HEK293 (cell line): Measurements from ENCODE around the gene KRTAP4-9.
"Not testable (repeated sequence)": the region's sequence is repeated elsewhere in the genome, so short reads cannot be mapped to it uniquely, and the experiment has no call there.

Experiments used
- CTCF ChIA-PET: fragments of 350-600 bp; formaldehyde crosslinking; extraction: SDS; loops from one replicate; lab custom pipeline; 2021; ENCODE audit warnings: antibody characterized with exemption; lab: Yijun Ruan, JAX
- POLR2A ChIA-PET: fragments of 300-600 bp; formaldehyde crosslinking; extraction: SDS; loops from one replicate; lab custom pipeline; 2020; ENCODE audit warnings: antibody characterized with exemption, inconsistent platforms; lab: Yijun Ruan, JAX
- H3K27ac ChIP-seq: fragments of 200-500 bp; sonication (Bioruptor generic); 2 replicates; pipeline ENCODE4 v1.5.1; 2014; ENCODE audit warnings: low read depth, low read length, control low read depth, inconsistent platforms; ENCODE audit errors: extremely low read depth
- H3K36me3 ChIP-seq, 2 experiments: fragments of 200-500 bp in 1 of 2; sonication (Bioruptor generic) in 1 of 2; 1 replicate in 1 of 2; 2 replicates in 1 of 2; pipeline ENCODE4 v1.5.1; 2014 to 2017; ENCODE audit warnings: inconsistent platforms in 2 of 2, low read length in 2 of 2; ENCODE audit not compliant: control insufficient read depth in 2 of 2, insufficient read depth in 1 of 2
- H3K4me1 ChIP-seq: fragments of 200-500 bp; sonication (Bioruptor generic); 2 replicates; pipeline ENCODE4 v1.5.1; 2014; ENCODE audit warnings: mild to moderate bottlenecking, low read length, inconsistent platforms; ENCODE audit not compliant: control insufficient read depth, insufficient read depth
- H3K4me3 ChIP-seq: 2 replicates; pipeline ENCODE4 v1.5.1; 2011; ENCODE audit warnings: low read depth, mild to moderate bottlenecking, control low read depth, low read length, moderate library complexity
- H3K9me3 ChIP-seq: fragments of 200-500 bp; sonication (Bioruptor generic); 2 replicates; pipeline ENCODE4 v1.5.1; 2014; ENCODE audit warnings: low read depth, low read length, inconsistent platforms; ENCODE audit not compliant: control insufficient read depth, insufficient read depth
- EGR2 ChIP-seq: fragments of 450-650 bp; formaldehyde crosslinking; IDR thresholded peaks from 2 replicates; pipeline ENCODE4 v1.5.1; 2016; ENCODE audit warnings: low read depth, missing biosample characterization, missing genetic modification characterization
- ZFHX2 ChIP-seq: fragments of 450-650 bp; formaldehyde crosslinking; conservative IDR thresholded peaks from 2 replicates; pipeline ENCODE4 v1.5.1; 2016; ENCODE audit warnings: missing biosample characterization, missing genetic modification characterization
- ZIC2 ChIP-seq: fragments of 450-650 bp; formaldehyde crosslinking; IDR thresholded peaks from 2 replicates; pipeline ENCODE4 v1.5.1; 2016; ENCODE audit warnings: missing biosample characterization, missing genetic modification characterization
- ZNF155 ChIP-seq: fragments of 450-650 bp; formaldehyde crosslinking; IDR thresholded peaks from 2 replicates; pipeline ENCODE4 v1.5.1; 2016; ENCODE audit warnings: missing biosample characterization, missing genetic modification characterization
- ZNF488 ChIP-seq: fragments of 450-650 bp; formaldehyde crosslinking; IDR thresholded peaks from 2 replicates; pipeline ENCODE4 v1.5.1; 2016; ENCODE audit warnings: missing biosample characterization, missing genetic modification characterization
- ZNF623 ChIP-seq: fragments of 450-650 bp; formaldehyde crosslinking; IDR thresholded peaks from 2 replicates; pipeline ENCODE4 v1.5.1; 2016; ENCODE audit warnings: missing biosample characterization, missing genetic modification characterization
- ZNF624 ChIP-seq: fragments of 450-650 bp; formaldehyde crosslinking; IDR thresholded peaks from 2 replicates; pipeline ENCODE4 v1.5.1; 2017; ENCODE audit warnings: missing biosample characterization, missing genetic modification characterization
- ZNF670 ChIP-seq: fragments of 450-650 bp; formaldehyde crosslinking; IDR thresholded peaks from 2 replicates; pipeline ENCODE4 v1.5.1; 2016; ENCODE audit warnings: missing biosample characterization, missing genetic modification characterization, low read depth
- ZNF677 ChIP-seq: fragments of 450-650 bp; IDR thresholded peaks from 2 replicates; pipeline ENCODE4 v1.5.0; 2018; ENCODE audit warnings: missing biosample characterization, mild to moderate bottlenecking, missing genetic modification characterization, moderate library complexity
- ZNF692 ChIP-seq: fragments of 450-650 bp; formaldehyde crosslinking; IDR thresholded peaks from 2 replicates; pipeline ENCODE4 v1.5.1; 2016; ENCODE audit warnings: missing biosample characterization, missing genetic modification characterization
- TF ChIP-seq, protein P1 (sequence below): fragments of 450-650 bp; formaldehyde crosslinking; IDR thresholded peaks from 2 replicates; pipeline ENCODE4 v1.5.1; 2016; ENCODE audit warnings: missing biosample characterization, missing genetic modification characterization

Gene KRTAP4-9

DNA sequence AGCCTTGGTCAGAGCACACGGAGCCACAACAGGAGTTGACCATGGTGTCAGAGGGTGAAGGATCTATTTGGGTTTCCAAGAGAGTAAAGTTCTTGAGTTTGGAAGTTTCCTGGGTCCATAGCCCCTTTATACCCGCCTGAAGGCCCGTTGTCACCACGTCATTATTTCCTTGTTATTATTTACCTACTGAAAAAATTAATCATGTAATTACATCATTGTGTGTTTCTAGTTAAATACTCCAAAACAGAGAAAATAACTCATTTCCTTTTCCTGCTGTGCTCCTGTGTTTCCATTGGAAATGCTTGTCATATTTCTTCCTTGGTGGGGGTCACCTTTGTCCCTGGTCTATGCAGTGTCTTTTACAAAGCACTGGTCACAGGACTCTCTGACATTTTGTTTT is 7.1 kb upstream of the KRTAP4-9 start, which contains the start of gene KRTAP4-8 (continued):
- TF ChIP-seq ZFHX2 (tag by site-specific recombination) (no peak), ZNF692 (tag by site-specific recombination) (no peak), ZNF677 (tag by site-specific recombination) (no peak), EGR2 (tag by site-specific recombination) (no peak), ZNF488 (no peak), ZNF155 (tag by site-specific recombination) (no peak), ZNF623 (tag by site-specific recombination) (no peak)
- TF ChIP-seq, protein P1, sequence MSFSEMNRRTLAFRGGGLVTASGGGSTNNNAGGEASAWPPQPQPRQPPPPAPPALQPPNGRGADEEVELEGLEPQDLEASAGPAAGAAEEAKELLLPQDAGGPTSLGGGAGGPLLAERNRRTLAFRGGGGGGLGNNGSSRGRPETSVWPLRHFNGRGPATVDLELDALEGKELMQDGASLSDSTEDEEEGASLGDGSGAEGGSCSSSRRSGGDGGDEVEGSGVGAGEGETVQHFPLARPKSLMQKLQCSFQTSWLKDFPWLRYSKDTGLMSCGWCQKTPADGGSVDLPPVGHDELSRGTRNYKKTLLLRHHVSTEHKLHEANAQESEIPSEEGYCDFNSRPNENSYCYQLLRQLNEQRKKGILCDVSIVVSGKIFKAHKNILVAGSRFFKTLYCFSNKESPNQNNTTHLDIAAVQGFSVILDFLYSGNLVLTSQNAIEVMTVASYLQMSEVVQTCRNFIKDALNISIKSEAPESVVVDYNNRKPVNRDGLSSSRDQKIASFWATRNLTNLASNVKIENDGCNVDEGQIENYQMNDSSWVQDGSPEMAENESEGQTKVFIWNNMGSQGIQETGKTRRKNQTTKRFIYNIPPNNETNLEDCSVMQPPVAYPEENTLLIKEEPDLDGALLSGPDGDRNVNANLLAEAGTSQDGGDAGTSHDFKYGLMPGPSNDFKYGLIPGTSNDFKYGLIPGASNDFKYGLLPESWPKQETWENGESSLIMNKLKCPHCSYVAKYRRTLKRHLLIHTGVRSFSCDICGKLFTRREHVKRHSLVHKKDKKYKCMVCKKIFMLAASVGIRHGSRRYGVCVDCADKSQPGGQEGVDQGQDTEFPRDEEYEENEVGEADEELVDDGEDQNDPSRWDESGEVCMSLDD (tag by site-specific recombination): no peak

DNA sequence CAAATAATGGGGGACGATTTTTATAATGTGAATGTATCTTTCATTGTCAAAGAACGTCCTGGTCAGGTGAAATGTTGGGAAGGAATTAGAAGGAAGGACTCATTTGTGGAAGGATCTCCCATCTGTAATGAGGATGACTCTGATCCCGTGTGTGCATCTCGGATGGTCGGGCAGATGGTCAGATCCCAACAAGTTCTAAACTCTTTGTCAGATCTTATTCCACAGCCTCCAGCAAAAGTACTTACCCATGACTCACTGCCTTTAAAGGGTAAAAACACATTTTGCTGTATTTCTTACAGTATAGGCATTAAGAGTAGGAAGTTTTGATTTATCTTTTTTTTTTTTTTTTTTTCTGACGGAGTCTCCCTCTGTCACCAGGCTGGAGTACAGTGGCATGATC is 6.7 kb upstream of the KRTAP4-9 start:
- no peak overlapping the region for H3K27ac ChIP-seq
- no peaks in the 10 kb centered on the region for H3K36me3 ChIP-seq
- CTCF ChIA-PET: no interaction called here
- no peaks in the 10 kb centered on the region for H3K4me1 ChIP-seq
- no peaks in the 10 kb centered on the region for H3K9me3 ChIP-seq
- H3K4me3 ChIP-seq: no peak overlapping the region
- TF ChIP-seq ZNF670: no peak
- TF ChIP-seq, all 188 proteins: peak for 0
- POLR2A ChIA-PET: no interaction called here

- POLR2A ChIA-PET, H3K9me3 ChIP-seq, H3K4me3 ChIP-seq, H3K27ac ChIP-seq, H3K36me3 ChIP-seq, H3K4me1 ChIP-seq, CTCF ChIA-PET: not testable (repeated sequence)
These were observed 5.3 kb upstream of the KRTAP4-9 start for GRCh38 chr17:41099682-41100480.

GRCh38 chr17:41101586-41102259 is 3.5 kb upstream of the KRTAP4-9 start, which contains the start of gene KRTAP4-16:
Gene KRTAP4-16, minus strand, starts transcription at chr17:41102209. Its CDS starts 0 bp downstream, at chr17:41102209.
- POLR2A ChIA-PET: no interaction called here
- Histone ChIP-seq H3K27ac (no peak within 1 kb of the TSS), H3K4me3 (no peak within 1 kb of the TSS), H3K36me3 (no peaks in the 10 kb centered on the region), H3K9me3 (no peaks in the 10 kb centered on the region), H3K4me1 (no peaks in the 10 kb centered on the region)
- CTCF ChIA-PET: no interaction called here
- no peak for TF ChIP-seq ZNF624
- TF ChIP-seq ZIC2 (tag by site-specific recombination): peak; percentile 63
